Glutamatergic neuron (in vitro differentiated cells): ENCODE results near the gene SLCO2A1. TPM values are rescaled to one million over a fixed set of nuclear protein-coding genes. Genes with fewer than 3 reads are reported as not detected.

Experiments
- DNase-seq: peaks from one replicate; pipeline ENCODE4 v3.0.0; 2022
- H3K27ac Mint-ChIP-seq: one replicate; pipeline ENCODE4 v1.8.0; 2020; ENCODE audit warnings: mild to moderate bottlenecking, mixed read lengths, inconsistent platforms; ENCODE audit not compliant: unreplicated experiment
- H3K27me3 Mint-ChIP-seq: one replicate; pipeline ENCODE4 v1.8.0; 2020; ENCODE audit warnings: mild to moderate bottlenecking, moderate library complexity, mixed read lengths, inconsistent platforms; ENCODE audit not compliant: unreplicated experiment
- H3K36me3 Mint-ChIP-seq: one replicate; pipeline ENCODE4 v1.8.0; 2020; ENCODE audit warnings: mild to moderate bottlenecking, mixed read lengths, inconsistent platforms; ENCODE audit not compliant: unreplicated experiment
- H3K4me1 Mint-ChIP-seq: one replicate; pipeline ENCODE4 v1.8.0; 2020; ENCODE audit warnings: mild to moderate bottlenecking, low read depth, mixed read lengths, inconsistent platforms; ENCODE audit not compliant: unreplicated experiment
- H3K4me3 Mint-ChIP-seq: one replicate; pipeline ENCODE4 v1.8.0; 2020; ENCODE audit warnings: mild to moderate bottlenecking, mixed read lengths, inconsistent platforms; ENCODE audit not compliant: unreplicated experiment
- H3K9me3 Mint-ChIP-seq: one replicate; pipeline ENCODE4 v1.8.0; 2020; ENCODE audit warnings: mild to moderate bottlenecking, moderate library complexity, mixed read lengths, inconsistent platforms; ENCODE audit not compliant: unreplicated experiment
- total RNA-seq: library from RNA; stranded (reverse); fragmentation: NEBNext Ultra II Directional; extraction: Animal tissue kit (Norgen Biotek cat#: 25700); gene quantifications from one replicate; pipeline ENCODE4 v1.2.1, GENCODE V29; 2021; ENCODE audit not compliant: unreplicated experiment
- TF ChIP-seq, protein P1 (sequence below): fragments of 200-600 bp; sonication (generic); IDR thresholded peaks from one replicate; pipeline ENCODE4 v1.5.0; 2021; ENCODE audit not compliant: partially characterized antibody, unreplicated experiment

The SLCO2A1 gene
- total RNA-seq, 1 donor from 2014 or later, result not detected

DNA sequence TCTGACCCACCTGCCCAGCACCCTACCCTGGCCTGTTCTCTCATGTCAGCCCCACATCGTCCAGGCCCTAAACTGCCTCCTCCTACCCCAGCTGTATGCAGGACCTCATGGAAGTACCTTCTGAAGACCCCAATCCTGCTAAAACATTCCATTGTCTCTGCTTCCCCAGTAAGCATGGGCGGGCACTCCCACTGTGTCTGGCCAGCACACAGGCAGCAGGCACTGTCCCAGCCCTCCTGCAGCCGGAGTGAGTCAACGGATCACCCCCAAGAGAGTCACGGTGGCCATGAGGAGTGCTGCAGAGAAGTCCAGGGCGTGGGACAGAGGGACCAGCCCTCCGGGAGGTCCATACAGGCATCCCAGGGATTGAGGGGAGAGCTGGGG, 36.4 kb upstream of the SLCO2A1 start:
- Mint-ChIP-seq H3K27ac (no peak overlapping the region), H3K27me3 (peaks cover 2% of the 10 kb centered on the region), H3K36me3 (peaks cover 9% of the 10 kb centered on the region), H3K4me3 (no peak overlapping the region), H3K9me3 (peaks cover 3% of the 10 kb centered on the region), H3K4me1 (no peaks in the 10 kb centered on the region)
- TF ChIP-seq, protein P1, sequence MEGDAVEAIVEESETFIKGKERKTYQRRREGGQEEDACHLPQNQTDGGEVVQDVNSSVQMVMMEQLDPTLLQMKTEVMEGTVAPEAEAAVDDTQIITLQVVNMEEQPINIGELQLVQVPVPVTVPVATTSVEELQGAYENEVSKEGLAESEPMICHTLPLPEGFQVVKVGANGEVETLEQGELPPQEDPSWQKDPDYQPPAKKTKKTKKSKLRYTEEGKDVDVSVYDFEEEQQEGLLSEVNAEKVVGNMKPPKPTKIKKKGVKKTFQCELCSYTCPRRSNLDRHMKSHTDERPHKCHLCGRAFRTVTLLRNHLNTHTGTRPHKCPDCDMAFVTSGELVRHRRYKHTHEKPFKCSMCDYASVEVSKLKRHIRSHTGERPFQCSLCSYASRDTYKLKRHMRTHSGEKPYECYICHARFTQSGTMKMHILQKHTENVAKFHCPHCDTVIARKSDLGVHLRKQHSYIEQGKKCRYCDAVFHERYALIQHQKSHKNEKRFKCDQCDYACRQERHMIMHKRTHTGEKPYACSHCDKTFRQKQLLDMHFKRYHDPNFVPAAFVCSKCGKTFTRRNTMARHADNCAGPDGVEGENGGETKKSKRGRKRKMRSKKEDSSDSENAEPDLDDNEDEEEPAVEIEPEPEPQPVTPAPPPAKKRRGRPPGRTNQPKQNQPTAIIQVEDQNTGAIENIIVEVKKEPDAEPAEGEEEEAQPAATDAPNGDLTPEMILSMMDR, result no peak
- no peak for DNase-seq

DNA sequence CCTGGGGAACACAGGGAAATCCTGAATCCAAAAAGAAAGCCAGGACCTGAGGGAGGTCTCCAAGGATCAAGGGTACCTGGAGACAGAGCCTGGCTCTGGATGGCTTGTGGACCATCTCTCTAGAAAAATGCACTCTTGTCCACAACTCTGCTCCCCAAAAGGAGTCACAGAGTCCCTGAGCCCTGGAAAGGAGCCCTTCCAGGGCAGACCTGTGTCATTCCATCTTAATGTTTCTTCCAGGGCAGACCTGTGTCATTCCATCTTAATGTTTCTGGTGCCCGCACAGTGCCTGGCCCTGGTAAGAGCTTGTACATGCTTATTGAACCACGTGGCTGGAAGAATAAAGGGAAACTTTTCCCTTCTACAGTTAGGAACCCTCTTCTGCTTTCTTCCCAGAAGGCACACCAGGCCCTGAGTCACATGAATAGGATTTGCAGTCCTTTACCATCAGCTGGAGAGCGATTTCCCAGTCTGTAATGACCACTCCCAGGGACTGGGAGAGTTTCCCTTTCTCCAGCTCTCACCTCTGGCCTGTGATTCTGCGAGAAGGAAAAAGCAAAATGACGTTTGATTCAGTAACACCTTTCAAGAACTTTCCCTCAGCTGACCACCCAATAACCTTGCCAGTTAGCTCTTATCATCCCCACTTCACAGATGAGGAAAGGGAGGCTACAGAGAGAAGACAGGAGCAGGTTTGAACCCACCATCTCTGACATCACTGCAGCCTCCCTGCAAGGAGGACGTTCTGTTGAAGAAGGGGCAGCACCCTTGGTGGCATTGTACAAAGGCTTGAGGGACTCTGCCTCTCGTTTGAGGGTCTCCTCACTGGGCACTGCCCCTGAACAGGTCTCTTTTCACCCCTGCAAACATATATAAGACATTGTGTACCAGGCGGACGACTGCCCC, 35.8 kb upstream of the SLCO2A1 start:
- TF ChIP-seq, protein P1, result no peak
- H3K27ac Mint-ChIP-seq, result no peak overlapping the region
- H3K9me3 Mint-ChIP-seq, result peaks cover 3% of the 10 kb centered on the region

DNA sequence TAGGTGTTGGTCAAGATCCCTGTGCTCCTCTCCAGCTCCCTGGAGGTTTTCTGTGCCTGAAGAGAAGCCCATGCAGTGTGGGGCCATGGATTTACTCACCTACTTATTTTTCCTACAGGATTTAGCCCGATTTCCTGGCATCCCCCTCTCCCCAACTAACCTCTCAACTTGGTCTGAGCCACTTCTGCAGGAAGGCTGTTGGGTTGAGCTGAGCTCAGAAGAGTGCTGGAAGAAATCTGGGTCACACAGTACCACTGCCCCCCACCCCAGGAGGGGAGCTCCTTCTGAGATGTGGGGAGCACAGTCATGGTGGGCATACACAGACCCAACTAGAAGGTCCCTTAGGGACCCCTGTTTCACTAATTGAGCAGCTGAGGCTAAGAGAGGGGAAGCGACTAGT, 34.4 kb upstream of the SLCO2A1 start:
- no peak for DNase-seq
- peaks cover 4% of the 10 kb centered on the region for H3K4me1 Mint-ChIP-seq
- TF ChIP-seq, protein P1, result no peak
- H3K36me3 Mint-ChIP-seq, result peaks cover 5% of the 10 kb centered on the region
- H3K4me3 Mint-ChIP-seq, result no peak overlapping the region
- H3K27me3 Mint-ChIP-seq, result peaks cover 3% of the 10 kb centered on the region
- H3K27ac Mint-ChIP-seq, result no peak overlapping the region
- H3K9me3 Mint-ChIP-seq, result peaks cover 3% of the 10 kb centered on the region

More for the DNA sequence above, 35.8 kb upstream of the SLCO2A1 start:
- peaks cover 9% of the 10 kb centered on the region for H3K36me3 Mint-ChIP-seq
- peaks cover 2% of the 10 kb centered on the region for H3K27me3 Mint-ChIP-seq
- DNase-seq, result no peak
- peaks cover 2% of the 10 kb centered on the region for H3K4me1 Mint-ChIP-seq
- no peak overlapping the region for H3K4me3 Mint-ChIP-seq

DNA sequence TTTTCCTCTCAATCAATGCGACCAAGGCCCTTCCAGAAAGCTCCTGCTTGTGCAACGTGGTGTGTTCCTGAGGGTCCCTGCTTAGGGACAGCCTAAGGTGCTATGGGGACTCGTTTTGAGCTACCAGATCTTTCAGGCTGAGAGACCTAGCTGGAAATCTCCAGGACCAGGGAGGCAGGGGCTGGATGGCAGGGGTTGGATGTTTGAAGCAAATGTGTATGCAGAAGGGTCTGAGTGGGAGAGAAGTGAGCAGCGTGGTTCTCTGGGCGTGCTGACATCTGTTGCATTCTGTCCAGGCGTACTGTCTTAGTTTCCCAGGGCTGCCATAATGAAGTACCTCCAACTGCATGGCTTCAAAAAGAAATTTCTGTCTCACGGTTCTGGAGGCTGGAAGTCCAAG, 31.7 kb upstream of the SLCO2A1 start:
- peaks cover 3% of the 10 kb centered on the region for H3K9me3 Mint-ChIP-seq
- H3K4me1 Mint-ChIP-seq, result peaks cover 4% of the 10 kb centered on the region
- no peak for DNase-seq
- H3K27ac Mint-ChIP-seq, result no peak overlapping the region
- peaks cover 5% of the 10 kb centered on the region for H3K36me3 Mint-ChIP-seq
- H3K4me3 Mint-ChIP-seq, result no peak overlapping the region
- TF ChIP-seq, protein P1, result no peak
- peaks cover 7% of the 10 kb centered on the region for H3K27me3 Mint-ChIP-seq
